Measurements from ENCODE around the gene SPOCD1.

SPOCD1 gene

DNA sequence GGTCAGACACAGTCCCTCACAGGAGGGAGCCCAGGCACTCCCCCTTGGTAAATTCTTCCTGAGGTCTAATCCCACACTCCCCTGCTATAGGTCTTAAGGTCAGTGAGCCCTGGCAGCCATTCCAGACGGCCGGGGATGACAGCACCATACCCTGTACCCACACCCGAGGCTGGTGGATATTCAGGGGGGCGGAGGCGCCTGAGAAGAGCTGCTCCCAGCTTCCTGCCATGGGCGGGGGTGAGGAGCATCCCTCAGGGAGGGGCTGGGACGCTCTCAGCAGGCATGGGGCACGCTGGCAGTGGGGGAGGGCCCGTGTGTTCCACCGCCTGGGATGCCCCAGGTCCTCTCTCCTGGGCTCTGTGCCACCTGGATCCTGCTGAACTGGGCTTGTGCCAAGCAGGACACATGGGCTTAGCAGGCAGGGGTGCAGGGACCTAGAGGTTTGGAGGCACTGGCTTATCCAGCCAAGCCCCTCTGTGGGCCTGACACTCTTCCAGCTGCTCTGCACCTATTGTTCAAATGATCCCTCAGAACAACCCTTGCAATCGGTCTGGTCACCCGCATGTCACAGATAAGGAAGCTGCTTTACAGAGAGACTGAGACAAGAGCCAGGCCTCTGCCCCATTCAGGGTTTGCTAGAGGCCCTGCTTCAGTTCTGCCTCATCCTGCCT, 46.0 kb downstream of the SPOCD1 start:
- no peak for DNase-seq

DNA sequence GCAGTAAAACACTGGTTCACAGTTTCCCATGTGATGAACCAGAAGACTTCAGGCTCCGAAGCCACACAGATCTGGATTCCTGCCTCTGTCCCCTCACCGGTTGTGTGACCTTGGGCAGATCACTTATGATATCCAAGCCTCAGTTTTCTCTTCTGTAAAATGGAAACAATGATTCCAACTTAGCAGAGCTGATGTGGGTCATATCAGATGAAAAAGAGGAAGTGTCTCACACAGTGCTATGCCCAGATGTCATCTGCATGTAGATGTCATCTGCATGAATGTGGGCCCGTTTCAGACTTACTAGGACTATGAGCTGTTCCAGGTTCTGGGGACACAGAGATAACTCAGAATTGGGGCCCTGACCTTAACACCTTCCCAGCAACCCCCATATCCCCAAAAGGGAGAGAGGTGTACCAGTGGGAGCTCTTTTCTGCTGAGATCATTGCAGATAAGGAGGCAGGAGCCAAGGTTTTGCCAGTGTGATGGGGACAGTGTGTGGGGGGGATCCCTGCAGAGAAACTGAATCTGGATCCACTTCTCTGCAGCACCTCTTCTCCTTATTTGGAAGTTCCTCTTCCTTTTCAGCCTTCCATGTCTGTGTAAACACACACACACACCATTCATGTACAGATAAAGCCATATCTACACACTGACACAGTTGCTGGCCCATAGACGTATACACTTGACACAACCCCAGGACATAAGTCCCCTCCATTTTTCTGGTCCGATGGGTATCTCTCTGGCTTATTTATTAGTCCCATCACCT, 46.7 kb downstream of the SPOCD1 start:
- DNase-seq = no peak

DNA sequence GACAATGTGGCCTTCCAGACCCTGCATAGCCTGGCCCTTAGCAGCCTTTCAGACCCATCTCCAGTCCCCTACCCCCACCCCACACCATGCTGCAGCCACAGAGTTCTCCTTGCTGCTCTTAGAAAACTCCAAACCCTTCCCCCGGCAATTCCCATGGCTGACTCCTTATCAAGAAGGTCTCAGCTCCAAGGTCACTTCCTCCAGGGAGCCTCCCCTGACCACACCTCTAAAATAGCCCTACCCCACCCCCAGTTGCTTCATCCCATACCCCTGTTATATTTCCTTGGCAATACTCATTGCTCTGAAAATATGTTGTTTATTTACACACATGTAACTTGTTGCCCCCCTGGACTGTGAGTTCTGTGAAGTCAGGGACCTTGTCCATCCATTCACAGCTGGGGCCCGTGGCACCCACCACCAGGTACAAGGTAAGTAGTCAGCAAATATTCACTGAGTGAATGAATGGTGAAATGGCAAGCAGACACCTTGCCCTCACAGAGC, 47.4 kb downstream of the SPOCD1 start:
- no peak for DNase-seq

DNA sequence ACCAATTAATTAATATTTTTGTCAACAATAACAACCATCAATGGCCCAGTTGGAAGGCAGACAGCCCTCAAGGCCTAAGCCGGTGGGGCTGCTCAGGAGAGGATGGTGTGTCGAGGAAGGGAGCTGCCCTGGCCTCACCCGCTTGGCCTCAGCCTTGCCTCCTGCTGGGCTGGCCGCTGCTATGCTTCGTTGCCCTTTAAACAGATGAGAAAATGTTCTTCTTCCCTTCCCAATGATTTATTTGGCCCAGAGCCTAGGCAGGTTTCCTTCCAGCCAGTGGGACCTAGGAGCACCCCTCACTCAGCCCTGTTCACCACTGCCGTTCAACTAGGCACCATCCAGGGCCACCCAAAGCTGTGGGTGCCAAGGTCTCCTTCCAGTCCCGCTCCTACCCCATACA, 48.6 kb downstream of the SPOCD1 start:
- peak in 1 of 2 experiments; percentile 52 for DNase-seq

DNA sequence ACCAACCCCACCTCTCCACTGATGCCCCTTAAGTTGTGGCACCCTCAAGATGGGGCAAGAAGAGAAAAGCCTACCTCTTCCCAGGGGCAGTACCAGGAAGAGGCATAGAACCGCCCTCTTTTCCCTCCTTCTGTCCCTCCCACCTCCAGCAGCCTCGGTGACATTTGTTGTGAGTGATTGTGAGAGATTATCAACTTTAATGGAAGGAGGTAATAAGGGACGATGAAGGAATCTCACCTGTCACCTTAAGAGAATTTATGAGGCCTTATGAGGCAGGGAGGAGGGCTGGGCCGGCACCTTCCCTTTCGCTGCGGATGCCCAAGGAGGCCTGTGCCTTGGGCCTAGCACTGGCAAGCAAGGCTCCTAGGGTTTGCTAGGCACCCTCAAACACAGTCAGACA, 50.3 kb downstream of the SPOCD1 start:
- DNase-seq = peak in 1 of 2 experiments; percentile 54

DNA sequence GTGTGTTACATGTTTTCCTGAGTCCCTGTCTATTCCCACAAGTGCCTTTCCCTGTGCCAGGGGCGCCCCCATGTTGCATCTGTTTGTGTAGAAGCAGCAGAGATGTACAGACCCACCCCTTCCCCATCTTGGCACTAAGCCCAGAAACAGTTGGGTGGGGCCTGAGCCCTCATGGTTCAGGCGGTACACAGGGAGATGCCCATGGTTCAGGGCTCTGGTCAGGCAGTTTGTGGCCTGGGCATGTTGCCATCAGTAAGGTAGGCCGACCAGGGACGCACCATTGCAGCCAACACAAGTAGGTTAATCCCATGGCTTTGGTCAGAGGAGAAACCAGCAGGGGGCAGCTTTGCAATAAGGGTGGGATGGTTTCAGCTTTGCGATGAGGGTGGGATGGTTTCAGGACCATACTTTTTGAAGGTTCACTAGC, 50.8 kb downstream of the SPOCD1 start:
- DNase-seq = peak; percentile 70 to 82

DNA sequence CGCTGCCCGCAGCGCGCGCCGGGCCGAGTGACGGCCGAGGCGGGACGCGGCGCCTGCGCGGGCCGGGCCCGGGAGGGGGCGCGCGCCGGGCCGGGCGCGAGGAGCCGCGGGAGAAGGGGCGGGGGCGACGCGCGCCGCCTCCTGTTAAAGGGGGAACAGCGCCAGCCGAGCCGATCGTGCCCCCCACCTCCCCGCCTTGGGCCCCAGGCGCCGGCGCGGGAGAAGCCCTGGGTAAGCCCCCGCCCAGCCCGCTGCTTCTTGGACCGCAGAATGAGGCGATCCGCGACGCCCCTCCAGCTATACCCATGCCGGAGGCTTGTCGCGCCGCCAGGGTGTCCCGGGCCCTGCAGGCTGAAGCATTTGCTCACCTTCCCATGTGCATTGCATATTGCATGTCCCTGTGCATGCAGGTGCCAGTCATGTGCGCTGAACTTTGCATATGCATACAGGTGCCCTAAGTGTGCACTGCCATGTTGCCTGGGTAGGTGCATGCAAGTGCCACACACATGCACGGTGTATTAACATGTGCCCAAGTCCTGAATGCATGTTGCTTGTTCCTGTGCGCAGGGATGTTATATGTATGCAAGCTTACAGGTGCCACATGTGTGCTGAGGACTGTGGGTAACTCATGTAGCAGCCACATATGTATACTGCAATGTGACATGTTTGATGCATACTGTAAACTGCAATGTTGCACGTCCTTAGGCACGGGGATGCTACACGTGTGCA, 51.3 kb downstream of the SPOCD1 start, which contains the start of gene ADGRB2:
Gene ADGRB2, minus strand, starts transcription at position 29 of the 729 bp plus-strand sequence. CDS start 7,119 bp downstream, outside the sequence.
- DNase-seq = peak; percentile 56 to 79

DNA sequence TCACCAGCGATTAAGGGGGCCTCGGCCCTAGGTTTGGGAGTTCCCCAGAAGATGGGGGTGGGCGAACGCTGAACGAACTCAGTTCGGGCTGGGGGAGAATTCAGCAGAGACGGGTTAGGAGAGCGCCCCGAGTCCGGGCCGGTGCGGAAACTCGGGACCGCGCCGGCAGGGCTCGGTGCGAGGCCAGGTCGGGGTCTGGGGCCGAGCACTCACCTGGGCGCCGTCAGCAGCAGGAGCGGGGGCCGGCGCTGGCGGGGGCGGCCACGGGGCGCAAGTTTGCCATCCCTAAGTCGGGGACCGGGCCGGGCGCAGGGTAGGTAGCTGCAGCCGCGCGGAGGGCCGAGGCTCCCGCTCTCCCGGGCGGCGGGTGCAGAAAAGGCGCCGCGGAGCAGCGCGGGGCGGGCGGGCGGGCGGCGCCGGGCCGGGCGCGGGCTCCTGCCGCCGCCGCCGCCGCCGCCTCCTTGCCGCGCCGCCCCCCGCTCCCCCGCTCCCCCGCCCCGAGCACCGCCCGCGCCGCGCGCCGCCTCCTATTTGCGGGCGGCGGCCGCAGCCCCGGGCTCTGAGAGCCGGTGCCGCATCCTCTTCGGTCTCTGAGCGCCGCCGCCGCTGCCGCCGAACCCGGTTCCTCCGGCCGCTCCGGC, 52.0 kb downstream of the SPOCD1 start:
- peak in 1 of 2 experiments; percentile 53 for DNase-seq

DNA sequence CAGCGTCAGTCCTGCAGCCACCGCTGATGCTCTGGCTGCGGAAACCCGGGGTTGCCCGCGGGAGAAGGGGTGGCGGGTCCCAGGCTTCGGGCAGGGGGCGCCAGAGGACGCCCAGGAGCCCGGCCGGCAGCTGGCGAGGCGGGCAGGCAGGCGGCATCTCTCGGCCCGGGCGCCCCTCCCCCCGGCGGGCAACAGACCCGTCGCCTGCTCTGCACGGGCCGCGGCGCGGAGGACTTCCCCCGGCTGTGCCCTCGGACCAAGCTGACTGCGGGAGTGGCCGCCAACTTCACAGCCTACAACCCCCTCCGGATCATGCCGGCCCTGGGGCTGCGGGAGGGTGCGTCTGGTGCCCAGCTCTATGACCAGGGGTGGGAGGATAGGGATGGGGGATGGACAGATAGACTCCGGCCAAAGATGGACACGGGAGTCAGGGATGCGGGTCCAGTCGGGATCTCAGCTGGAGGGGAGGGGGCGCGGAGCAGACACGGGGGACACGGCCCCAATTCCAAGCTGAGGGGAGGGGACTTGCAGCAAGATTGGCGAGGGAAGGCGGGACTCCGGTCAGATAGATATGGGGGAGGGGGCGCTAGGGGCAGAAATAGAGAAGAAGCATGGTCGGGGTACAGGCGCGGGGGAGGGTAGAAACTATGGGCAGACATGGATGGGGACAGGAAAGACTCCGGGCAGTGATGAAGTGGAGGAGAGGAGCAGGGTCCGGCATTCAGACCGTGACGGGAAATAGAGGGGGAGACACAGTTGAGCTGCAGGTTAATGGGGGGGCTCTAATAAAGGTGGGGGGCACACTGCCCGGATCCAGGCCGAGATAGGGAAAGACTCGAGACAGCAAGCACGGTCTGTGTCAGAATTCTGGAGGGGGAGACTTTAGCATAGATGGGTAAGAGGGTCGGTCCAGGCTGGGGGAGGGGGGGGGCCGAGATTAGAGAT, 52.8 kb downstream of the SPOCD1 start:
- DNase-seq = peak; percentile 60 to 95

DNA sequence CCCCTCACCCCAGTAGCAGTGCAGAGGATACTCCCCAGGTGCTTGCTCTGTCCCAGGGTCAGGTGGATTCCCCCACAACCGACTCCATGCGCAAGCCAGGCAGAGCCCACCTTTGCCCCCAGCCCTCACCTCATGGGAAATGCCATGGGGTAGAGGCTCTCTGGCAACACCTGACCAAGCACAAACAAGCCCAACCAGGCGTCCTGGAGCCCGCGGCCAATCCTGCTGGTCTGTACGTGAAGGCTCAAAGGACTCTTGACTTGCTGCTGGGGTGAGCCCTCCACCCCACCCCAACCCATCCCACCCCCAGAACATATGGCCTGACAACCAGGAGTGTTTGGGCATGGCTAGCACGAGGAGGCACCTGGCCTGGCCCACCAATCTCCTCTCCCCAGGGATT, 53.5 kb downstream of the SPOCD1 start:
- no peak for DNase-seq

DNA sequence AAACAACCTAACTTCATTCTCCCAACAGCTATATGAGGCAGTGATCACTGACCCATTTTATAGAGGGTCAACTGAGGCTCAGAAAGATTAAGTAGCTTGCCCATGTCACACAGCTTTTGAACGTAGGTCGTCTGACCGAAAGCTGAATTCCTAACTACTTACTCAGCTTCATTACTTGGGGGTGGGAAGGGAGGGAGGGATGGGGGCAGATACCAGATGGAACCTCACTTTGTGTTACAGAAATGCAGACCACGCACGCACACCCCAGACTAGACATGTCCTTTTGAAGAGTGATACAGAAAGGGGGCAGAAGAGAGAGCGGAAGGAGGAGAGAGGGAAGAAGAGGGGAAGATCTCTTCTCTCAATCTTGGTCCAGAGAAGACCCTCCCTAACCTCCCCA, 53.9 kb downstream of the SPOCD1 start:
- DNase-seq = no peak

DNA sequence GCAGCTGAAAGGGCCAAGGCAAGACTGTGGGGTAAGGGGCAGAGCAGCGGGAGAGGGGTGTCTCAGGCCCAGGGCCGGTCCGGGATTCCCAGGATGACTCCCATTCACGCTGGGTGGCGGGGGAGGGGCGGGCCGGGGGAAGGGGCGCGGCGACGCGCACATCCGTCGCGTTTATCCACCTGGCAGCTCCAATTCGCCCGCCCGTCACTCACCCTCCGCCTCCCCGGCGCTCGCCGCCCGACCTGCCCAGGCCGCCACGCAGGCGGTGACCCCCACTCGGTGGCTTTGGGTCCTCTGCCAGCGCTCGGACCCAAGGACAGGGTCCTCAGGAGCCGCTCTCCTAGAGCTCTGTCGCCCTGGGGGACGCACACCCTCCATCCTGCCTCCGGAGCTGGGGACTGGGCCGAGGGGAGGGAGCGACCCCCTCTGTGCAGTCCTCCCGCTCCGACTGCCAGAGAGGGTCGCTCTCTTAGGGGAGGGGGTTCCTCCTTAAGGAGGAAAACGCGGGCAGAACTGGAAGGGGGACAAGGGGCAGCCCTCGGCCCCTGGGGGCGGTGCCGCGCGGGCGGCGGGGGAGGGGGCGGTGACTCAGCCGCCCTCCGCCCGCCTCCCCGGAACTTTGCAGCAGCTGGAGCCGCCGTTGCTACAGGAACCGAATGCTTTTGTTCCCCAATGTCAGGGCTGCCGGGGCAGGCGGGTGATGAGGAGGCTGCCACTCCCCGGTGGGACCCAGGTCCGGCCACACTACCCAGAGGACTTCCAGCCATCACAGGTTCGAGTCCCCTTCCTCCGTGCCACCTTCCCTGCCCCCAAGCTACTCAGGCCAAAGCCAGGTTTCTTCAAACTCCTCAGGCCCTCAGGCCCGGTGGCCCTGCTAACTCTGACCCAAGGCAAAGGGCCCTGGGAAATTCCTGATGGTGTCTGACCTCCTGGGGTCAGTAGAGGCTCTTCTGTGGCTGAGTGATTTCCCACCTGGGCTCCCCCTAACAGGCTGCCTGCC, 55.1 kb downstream of the SPOCD1 start:
- peak in 1 of 2 experiments; percentile 67 for DNase-seq

DNA sequence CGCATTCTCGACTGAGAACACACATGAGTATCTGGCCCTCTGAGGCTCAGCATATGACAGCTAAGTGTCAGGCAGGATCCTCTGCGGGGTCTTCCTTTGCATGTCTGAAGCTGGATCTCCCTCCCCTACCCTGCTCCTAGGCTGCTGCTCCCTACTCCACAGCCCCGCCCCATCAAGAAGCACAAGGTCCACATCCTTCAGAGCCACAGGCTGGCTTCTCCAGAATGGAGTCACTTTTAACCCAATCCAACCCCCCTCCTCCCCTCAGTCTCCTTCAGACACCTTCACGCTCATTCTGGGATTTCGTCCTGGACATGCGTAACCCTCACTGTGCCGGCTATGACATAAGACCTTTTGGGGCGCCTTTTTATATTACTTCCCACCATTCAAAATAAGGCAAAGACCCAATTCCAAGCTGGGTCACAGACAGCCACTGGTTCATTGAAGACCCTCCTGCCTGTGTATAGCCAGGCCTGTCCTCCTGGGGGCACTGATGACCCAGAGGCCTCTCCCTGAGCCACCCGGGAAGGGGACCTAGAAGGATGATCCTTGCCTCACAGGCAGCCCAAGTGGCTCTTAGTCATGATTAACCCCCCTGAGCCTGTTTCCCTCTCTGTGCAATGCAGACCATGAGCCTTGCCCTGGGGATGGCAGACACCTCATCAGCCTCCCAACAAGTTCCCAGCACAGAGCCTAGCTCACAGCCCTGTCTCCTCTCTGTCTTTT, 56.4 kb downstream of the SPOCD1 start:
- no peak for DNase-seq

DNA sequence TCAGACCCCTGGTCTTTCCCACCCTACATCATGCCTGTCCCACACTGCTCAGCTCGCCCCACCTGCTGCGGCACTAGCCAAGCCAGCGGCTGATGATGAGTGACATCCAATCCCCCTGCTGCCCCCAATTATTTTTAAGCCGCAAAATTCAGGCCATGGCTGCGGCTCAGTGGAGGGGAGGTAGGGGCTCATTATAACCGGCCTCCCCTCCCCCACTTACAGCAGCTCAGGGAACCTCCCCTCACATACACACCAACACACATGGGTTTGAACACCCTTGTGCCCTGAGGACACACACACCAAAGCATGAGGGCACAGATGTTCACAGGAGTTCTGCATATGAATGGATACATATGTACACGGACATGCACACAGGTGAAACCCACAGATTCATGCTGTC, 57.0 kb downstream of the SPOCD1 start:
- no peak for DNase-seq

DNA sequence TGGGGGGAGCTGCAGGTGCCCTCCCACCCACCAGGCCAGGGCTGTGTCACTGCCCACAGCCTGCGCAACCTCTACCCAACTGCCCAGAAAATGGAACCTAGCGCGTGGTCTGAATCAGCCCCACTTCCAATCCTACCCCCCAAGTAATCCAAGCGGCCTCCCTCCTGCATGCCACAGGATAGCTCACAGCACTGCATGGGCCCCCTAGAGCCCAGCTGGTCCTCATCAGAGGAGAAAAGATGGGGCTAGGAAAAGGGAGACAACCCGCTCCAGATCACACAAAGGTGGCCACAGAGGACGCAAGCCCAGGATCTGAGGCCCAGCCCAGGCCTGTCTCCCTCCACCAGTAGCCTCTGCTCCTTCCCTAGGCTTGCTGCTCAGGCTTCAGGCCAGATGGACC, 57.8 kb downstream of the SPOCD1 start:
- DNase-seq = no peak

DNA sequence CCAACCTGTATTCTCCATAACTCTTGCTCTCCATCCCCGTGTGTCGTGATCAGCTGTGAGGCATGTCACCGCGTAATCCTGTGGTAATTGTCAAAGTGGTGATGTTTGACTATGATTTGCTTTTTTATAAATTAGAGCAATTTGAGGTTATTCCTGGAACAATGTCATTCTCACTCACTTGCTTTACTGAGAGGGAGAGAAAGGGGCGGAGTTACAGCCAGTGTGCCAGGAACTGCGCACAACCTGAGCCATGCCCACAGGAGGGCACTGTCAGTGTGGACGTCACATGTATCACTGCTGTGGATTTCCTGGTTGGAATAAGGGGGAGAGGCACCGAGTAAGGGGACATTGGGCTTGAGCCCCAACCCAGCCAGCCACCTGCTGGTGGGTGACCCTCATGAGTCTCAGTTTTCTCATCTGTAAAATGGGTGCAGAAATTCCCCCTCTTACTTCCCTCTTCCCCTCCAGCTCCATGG, 58.6 kb downstream of the SPOCD1 start:
- DNase-seq = peak in 1 of 2 experiments; percentile 29

DNA sequence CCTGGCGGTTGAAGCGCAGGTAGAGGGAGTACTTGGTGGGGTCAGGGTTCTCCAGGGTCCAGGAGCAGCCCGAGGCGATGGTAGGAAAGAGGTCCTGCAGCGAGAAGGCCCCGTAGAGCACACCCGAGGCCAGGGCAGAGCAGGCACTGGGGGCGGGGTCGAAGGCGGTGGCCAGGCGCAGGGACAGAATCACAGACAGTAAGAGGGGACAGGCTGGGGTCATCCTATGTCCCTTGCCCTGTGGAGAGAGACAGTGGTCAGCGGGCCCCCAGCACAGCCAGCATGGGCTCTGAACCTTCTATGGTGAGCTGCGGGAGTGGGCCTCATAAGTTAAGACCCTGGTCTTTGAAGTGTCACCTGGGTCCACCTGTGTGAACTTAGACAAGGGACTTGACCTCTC, 59.2 kb downstream of the SPOCD1 start:
- no peak for DNase-seq

DNA sequence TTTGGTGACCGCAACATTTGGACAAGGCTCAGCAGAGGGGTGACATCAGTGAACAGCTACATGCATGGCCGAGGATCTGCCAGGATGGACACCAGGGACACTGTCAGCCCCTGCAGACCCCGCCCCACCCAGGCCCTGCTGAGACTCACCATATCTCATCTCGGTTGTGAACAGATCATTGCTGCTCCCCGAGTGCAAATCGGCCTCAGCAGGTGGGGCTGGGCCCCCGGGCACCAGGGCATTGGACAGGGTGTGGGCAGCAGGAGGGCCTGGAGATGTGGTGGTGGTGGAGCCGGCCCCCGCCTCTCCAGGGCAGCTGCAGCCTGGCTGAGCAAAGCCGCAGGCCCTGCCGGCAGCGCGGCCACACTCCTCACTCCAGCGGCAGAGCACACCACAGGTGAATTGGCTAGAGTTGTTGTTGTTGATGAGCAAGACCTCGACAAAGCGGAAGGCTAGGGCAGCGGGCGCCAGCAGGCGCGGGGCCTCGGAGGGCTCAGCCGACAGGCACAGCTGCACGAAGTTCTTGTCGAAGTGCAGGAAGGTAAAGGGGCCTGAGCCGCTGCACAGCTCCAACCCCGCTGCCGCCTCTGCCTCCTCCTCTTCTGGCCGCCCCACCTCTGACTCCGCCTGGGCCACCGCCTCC, 59.9 kb downstream of the SPOCD1 start:
- no peak for DNase-seq

DNA sequence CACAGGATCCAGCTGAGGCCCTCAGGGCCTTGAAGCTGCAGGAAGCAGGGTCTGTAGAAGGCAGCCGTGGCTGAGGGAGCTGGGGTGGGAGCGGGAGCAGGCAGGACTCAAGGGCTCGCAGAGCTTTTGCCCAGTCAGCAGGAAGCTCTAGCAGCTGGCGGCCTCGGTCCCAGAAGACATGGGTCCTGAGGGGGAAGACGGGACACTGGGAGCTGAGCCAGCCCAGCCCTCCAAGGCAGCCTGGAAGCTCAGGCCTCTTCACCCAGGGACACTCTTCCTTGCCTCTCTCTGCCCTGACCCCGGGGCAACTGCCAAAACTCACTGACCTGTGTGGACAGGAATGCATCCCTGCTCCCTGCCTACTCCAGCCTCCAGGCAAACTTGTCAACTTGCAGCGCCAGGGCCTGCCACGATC, 60.6 kb downstream of the SPOCD1 start:
- DNase-seq = no peak
